MV-4-11 (cell line): ENCODE measurements around the gene DCDC2.
"Not testable (repeated sequence)": the region's sequence is repeated elsewhere in the genome, so short reads cannot be mapped to it uniquely, and the experiment has no call there.

Source experiments
- DNase-seq: peaks from one replicate; lab custom pipeline; 2025; lab: John Stamatoyannopoulos, UW

Gene DCDC2

DNA sequence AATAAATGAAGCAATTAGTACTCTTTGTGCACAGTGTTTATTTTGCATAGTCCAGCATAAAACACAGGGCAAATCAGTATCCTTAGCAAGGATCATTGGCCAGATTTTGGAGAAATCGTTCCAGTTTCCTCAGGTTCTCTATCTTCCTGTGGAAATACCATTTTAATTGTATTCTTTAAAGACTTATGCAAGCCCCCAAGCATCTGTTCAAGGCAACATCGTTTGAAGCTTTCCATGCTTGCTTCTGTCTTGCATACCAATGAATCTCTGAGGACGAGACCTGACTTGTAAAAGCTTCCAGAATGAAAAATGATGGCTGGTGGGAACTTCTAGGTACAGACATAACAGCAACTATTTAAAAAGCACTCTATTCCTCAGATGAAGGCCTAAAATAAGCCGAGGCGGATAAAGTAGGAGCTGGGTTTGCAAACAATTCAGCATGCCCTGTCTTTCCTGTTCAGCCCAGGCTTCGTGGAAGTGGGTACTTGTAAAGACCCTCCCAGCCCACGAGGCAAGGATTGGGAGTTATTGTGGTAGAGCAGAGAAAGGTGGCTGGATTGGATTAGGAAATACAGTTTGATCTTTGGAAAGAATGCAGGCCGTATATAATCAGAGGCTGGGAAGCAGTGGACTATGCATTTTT is 210.2 kb downstream of the DCDC2 start:
- DNase-seq = no peak

DNA sequence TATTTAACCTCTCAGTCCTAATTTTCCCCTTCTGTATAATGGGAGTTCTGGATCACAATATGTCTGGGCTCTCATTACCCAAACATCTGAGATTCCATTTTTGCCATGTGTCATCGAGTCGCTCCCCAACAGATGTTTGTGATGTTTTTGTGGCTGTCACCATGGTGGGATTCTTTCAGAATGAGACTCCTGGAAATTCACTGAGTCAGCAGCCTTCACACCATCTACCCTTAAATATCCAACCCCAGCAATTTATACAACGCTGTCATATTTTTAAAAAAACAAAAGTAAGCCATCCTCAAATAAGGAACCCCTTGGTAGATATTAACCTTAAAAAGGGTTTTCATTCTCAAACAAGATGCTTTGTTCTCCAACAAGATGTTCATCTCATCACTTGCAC is 211.0 kb downstream of the DCDC2 start:
- no peak for DNase-seq

DNA sequence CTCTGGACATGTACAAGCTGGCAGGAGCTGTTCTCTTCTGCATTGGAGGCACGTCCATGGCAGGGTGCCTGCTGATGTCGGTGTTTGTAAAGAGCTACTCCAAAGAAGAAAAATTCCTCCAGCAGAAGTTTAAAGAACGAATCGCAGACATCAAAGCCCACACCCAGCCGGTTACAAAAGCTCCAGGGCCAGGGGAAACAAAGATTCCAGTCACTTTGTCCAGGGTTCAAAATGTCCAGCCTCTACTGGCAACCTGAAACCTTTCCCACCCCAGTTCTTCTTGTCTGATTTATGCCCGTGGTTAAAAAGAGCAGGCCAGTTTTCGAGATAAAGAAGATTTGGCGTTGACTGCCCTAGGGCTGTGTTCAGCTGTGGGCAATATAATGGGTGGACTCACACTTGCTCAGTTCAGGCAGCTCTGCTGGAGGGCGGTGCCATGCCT is 212.1 kb downstream of the DCDC2 start:
- no peak for DNase-seq

DNA sequence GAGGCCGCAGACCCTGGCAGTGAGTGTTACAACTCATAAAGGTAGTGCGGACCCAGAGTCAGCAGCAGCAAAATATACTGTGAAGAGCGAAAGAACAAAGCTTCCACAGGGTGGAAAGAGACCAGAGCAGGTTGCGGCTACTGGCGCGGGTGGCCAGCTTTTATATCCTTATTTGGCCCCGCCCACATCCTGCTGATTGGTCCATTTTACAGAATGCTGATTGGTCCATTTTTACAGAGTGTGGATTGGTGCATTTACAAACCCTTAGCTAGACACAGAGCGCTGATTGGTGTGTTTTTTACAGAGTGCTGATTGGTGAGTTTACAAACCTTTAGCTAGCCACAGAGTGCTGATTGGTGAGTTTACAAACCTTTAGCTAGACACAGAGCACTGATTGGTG is 215.1 kb downstream of the DCDC2 start:
- DNase-seq = not testable (repeated sequence)

DNA sequence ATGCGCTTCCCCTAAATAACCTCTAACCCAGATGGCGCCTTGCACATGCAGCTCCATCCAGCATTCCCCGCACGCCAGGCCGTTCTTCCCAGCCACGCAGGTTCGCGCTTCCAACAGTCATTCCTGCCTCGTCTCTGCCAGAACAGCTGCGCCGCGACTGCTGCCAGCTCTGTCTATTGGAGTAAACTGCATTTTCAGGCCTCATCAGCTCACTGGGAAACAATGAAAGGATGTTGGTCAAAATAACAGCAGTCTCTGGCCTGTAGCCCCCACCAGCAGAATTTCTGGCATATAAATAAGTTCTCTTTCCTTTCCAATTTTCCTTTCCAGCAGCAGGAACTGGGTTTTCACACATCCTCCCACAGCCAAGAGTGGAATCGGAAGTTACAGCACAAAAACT is 217.3 kb downstream of the DCDC2 start:
- DNase-seq = no peak

DNA sequence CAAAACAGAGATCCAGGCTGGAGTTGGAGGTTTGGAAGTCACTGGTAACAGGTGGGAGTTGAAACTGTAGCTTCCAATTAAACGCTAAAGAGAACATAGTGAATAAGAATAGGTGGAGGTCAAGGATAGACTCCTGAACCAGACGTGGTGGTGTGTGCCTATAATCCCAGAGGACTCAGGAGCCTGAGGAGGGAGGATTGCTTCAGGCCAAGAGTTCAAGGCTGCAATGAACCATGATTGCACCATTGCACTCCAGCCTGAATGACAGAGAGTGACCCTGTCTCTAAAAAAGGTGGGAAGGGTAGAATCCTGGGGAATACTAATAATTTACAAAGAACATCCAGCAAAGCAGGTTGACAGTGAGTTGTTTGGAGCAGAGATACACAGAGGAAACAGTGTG is 218.2 kb downstream of the DCDC2 start:
- no peak for DNase-seq

DNA sequence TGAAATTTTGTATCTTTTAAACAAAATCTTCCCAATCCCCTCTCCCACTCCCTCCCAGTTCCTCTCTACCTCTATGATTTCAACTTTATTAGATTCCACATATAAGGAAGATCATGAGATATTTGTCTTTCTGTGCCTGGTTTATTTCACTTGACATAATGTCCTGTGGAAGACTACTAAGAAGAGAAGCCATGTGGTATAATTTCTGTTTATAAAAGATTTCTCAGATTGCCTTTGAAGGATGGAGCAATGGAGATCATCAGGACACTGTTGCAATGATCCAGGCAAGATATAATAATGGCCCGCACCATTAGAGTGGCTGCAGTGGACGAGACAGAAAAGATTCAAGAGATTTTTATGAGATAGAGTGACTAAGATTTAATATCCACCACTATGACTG is 218.8 kb downstream of the DCDC2 start:
- no peak for DNase-seq

DNA sequence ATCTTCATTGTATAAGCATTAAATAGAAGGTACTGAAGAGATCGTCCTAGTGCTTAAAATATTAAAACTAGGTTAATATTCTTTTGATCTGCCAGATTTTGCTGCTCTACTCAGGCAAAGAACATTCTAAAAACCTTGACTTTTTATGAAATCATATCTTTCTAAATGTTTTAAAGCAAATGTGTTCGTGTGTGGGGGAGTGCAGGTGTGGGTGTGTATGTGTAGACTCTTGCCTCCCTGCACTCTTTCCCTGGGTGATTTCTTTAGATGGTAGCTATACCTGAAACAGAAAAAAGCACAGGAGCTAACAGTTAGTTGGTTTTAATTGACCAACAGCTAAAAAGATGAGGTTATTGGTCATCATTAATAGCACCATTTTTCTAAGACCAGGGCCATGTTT is 226.1 kb downstream of the DCDC2 start:
- no peak for DNase-seq

DNA sequence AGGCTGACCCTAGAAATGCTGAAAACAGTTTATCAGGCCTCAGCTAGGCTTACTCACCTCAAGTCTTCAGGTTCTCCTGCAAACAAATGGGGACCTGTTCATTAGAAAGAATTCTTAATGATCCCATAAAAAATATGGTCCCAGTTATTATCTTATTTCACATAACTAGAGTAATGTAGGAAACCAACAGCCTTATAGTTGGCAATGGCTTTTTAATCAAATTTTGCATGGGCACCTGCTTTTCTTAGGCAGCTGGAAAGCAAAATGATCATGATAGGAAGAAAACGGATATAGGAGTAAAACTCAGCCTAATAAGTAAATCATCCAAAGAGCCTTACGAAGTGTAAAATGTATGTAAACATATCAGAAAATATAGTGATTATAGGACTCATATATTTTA is 230.5 kb downstream of the DCDC2 start:
- DNase-seq = no peak

DNA sequence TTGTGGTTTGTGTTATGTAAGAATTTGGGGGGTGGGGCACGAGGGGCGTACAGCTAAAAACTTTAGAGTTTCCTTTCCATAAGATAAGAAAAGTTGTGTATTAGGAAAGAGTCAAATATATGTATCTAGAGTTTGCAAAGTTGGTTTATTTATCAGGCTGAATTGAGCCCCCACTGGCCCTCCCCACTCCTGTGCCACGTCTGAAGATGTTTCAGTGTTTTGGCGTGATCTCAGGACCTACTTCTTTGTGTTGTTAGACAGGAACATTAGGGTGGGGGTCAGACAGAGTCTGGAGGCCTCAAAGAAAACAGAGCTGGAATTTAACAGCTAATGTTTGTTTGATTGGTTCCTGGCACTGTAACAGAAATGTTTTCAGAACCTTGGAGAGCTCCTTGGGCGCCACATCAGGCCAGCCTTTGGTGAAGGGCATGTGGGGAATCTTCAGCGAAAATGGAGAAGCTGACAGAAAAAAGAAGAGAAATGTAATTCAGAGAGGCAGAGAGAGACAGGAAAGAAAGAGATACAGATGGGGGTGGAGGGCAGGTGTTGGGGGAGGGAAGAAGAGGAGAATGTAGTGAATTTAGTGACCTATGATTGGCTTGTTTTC is 231.2 kb downstream of the DCDC2 start:
- peak; percentile 56 for DNase-seq

DNA sequence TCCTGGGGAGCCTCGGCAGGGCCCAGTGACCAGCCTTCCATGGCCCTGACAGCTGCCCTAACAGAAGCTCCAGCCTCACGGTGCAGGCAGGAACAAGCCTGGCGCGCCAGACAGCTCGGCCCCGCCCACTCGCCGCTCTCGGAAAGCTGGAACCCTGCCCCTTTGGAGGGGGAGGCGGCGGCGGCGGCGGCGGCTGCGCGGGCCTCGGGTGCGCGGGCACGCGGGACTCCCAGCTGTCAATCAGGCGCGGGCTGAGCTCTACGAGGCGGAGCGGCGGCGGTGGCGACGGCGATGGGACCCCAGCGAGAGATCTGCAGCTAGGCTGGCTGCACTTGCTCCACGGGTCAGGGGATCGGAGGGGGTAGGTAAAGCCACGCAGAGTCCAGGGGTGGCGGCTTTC is 231.9 kb downstream of the DCDC2 start, which contains the start of gene NRSN1:
NRSN1 (plus strand) TSS at position 236 of the 400 bp plus-strand sequence. CDS start 8,113 bp downstream, outside the sequence.
- no peak for DNase-seq

DNA sequence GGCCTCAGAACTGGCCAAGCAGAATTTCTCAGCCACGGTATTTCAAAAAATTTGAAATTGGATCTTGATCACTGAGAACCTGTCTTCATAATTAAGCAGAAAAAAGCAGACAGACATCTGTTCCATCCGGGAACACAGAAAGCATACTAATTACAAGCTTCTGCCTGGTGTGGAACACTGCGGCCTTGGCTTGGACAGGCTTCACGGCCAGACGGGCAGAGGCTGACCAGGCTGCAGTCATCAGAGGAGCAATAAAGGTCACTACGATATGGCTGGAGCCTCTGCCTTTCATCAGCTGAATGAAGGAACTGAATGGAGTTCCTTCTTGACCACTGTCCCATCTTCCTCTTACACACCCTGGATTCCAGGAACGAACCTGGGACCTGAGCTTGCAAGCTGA is 235.7 kb downstream of the DCDC2 start:
- DNase-seq = no peak
